ENCODE results near the gene DNAJB1.

The DNAJB1 gene

GRCh38 chr19:14520543-14520942 is 2.3 kb upstream of the DNAJB1 start:
- H3K27me3 ChIP-seq (ENCODE audit: control insufficient read depth, insufficient read depth, low read length) = no peaks in the 10 kb centered on the region
- no peak overlapping the region for H3K4me3 ChIP-seq (ENCODE audit: low read length)
- no peak for DNase-seq (ENCODE audit: low read depth, low spot score)
- WGBS (ENCODE audit: insufficient coverage, insufficient read length) = no CpG with 5 or more reads among the region's 4 CpGs
- peaks cover 6% of the 10 kb centered on the region; the same call in 1 of the 2 replicates for H3K4me1 ChIP-seq (ENCODE audit: control insufficient read depth, insufficient read depth, low read length)
- no peaks in the 10 kb centered on the region for H3K9me3 ChIP-seq (ENCODE audit: control insufficient read depth, insufficient read depth, low read length)
- H3K27ac ChIP-seq (ENCODE audit: low read length) = no peak overlapping the region
- H3K36me3 ChIP-seq (ENCODE audit: control insufficient read depth, insufficient read depth, low read length) = peaks cover under 1% of the 10 kb centered on the region; the same call in 1 of the 2 replicates

GRCh38 chr19:14519860-14520407 is 1.7 kb upstream of the DNAJB1 start:
- WGBS (ENCODE audit: insufficient coverage, insufficient read length) = no CpG with 5 or more reads among the region's 2 CpGs
- peaks cover 6% of the 10 kb centered on the region; the same call in 1 of the 2 replicates for H3K4me1 ChIP-seq (ENCODE audit: control insufficient read depth, insufficient read depth, low read length)
- H3K27me3 ChIP-seq (ENCODE audit: control insufficient read depth, insufficient read depth, low read length) = no peaks in the 10 kb centered on the region
- DNase-seq (ENCODE audit: low read depth, low spot score) = no peak
- H3K4me3 ChIP-seq (ENCODE audit: low read length) = no peak overlapping the region
- no peaks in the 10 kb centered on the region for H3K9me3 ChIP-seq (ENCODE audit: control insufficient read depth, insufficient read depth, low read length)
- no peak overlapping the region for H3K27ac ChIP-seq (ENCODE audit: low read length)
- H3K36me3 ChIP-seq (ENCODE audit: control insufficient read depth, insufficient read depth, low read length) = peaks cover 7% of the 10 kb centered on the region

DNA sequence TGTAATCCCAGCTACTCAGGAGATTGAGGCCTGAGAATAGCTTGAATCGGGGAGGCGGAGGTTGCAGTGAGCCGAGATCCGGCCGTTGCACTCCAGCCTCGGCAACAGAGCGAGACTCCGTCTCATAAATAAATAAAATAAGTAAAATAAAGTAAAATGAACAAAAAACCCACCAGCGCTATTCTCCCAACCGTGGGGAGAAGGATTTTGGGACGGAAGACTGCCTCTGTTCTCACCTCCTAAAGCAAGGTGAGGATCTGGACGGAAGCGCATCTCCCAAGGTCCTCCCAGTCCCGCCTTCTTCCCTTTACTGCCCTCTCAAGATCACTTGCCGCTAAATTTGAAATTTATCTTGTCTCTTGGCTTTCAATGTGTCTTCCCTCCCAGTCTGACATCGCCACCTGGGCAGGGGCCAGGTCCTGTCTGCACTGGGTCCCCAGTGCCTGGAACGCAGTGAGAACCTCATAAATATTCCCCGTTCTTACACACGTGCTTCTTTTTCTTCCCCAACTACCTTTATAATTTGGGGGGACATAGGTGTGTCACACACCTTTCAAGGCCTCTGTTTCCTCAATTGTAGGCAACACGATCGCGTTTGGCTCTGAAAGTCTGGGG is 1.2 kb upstream of the DNAJB1 start:
- peaks cover 12% of the 10 kb centered on the region for H3K36me3 ChIP-seq (ENCODE audit: control insufficient read depth, insufficient read depth, low read length)
- H3K27me3 ChIP-seq (ENCODE audit: control insufficient read depth, insufficient read depth, low read length) = no peaks in the 10 kb centered on the region
- H3K27ac ChIP-seq (ENCODE audit: low read length) = no peak overlapping the region
- WGBS (ENCODE audit: insufficient coverage, insufficient read length) = no CpG with 5 or more reads among the region's 22 CpGs
- H3K9me3 ChIP-seq (ENCODE audit: control insufficient read depth, insufficient read depth, low read length) = no peaks in the 10 kb centered on the region
- H3K4me1 ChIP-seq (ENCODE audit: control insufficient read depth, insufficient read depth, low read length) = peaks cover 6% of the 10 kb centered on the region; the same call in 1 of the 2 replicates
- no peak overlapping the region for H3K4me3 ChIP-seq (ENCODE audit: low read length)
- no peak for DNase-seq (ENCODE audit: low read depth, low spot score)

DNA sequence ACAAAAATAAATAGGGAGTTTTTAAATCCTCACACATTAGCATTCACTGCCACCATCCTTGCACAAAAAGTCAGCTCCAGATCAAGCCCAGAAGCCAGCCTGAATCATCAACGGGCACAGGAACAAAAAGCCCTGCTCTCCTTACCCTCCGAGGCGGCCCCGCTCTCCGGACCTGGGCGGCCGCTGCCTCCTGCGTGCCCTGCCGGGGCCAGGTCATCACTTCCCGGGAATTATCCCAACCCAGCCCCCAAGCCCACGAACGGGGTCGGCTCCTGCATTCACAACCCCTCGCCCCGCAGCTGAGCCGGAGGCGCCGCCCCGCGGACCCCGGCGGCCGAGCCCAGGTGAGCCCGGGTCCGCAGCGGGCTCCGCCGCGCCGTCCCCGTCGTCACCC is 754 bp downstream of the DNAJB1 start:
- H3K27me3 ChIP-seq (ENCODE audit: control insufficient read depth, insufficient read depth, low read length) = no peaks in the 10 kb centered on the region
- no peaks in the 10 kb centered on the region for H3K9me3 ChIP-seq (ENCODE audit: control insufficient read depth, insufficient read depth, low read length)
- no CpG with 5 or more reads among the region's 32 CpGs for WGBS (ENCODE audit: insufficient coverage, insufficient read length)
- peaks cover 6% of the 10 kb centered on the region; the same call in 1 of the 2 replicates for H3K4me1 ChIP-seq (ENCODE audit: control insufficient read depth, insufficient read depth, low read length)
- H3K36me3 ChIP-seq (ENCODE audit: control insufficient read depth, insufficient read depth, low read length) = peaks cover 12% of the 10 kb centered on the region
- DNase-seq (ENCODE audit: low read depth, low spot score) = no peak
- H3K4me3 ChIP-seq (ENCODE audit: low read length) = peak overlapping the region; percentile 95
- H3K27ac ChIP-seq (ENCODE audit: low read length) = no peak overlapping the region

DNA sequence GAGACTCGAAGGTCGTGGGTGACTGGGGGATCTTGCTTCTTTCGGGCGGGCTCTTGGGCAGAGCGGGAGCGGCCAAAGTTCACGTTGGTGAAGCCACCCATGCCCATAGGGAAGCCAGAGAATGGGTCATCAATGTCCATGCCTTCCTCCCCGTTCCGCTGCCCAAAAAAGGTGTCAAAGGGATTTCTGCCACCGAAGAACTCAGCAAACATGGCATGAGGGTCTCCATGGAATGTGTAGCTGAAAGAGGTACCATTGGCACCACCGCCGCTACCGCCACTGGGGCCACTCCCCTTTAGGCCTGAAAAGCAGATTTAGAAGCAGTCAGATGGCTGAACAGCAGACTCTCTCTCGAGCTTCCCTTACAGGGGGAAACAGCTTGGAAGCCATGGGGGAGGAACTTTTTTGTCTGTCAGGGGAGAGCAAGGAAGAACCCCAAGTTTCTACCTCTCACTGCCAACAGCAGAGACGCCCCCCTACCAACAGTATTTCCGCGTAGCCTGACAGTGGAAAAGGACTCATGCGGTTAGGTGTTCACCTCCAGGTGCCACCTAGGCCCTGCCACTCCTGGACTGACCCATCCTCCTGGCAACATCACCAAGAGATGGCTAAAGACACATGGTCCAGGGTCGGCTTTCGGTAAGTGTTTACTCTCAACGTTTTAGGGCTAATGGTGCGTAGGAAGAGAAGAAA is 1.3 kb downstream of the DNAJB1 start:
- Histone ChIP-seq H3K4me3 (ENCODE audit: low read length) (peak overlapping the region; percentile 95; the same call in 1 of the 2 replicates), H3K9me3 (ENCODE audit: control insufficient read depth, insufficient read depth, low read length) (no peaks in the 10 kb centered on the region), H3K4me1 (ENCODE audit: control insufficient read depth, insufficient read depth, low read length) (peaks cover 6% of the 10 kb centered on the region; the same call in 1 of the 2 replicates), H3K27ac (ENCODE audit: low read length) (no peak overlapping the region), H3K36me3 (ENCODE audit: control insufficient read depth, insufficient read depth, low read length) (peaks cover 12% of the 10 kb centered on the region), H3K27me3 (ENCODE audit: control insufficient read depth, insufficient read depth, low read length) (no peaks in the 10 kb centered on the region)
- WGBS (ENCODE audit: insufficient coverage, insufficient read length) = no CpG with 5 or more reads among the region's 22 CpGs
- DNase-seq (ENCODE audit: low read depth, low spot score) = no peak

- H3K4me1 ChIP-seq (ENCODE audit: control insufficient read depth, insufficient read depth, low read length) = peaks cover 6% of the 10 kb centered on the region; the same call in 1 of the 2 replicates
- H3K27me3 ChIP-seq (ENCODE audit: control insufficient read depth, insufficient read depth, low read length) = no peaks in the 10 kb centered on the region
- DNase-seq (ENCODE audit: low read depth, low spot score) = no peak
- H3K9me3 ChIP-seq (ENCODE audit: control insufficient read depth, insufficient read depth, low read length) = no peaks in the 10 kb centered on the region
- H3K27ac ChIP-seq (ENCODE audit: low read length) = no peak overlapping the region
- peaks cover 12% of the 10 kb centered on the region for H3K36me3 ChIP-seq (ENCODE audit: control insufficient read depth, insufficient read depth, low read length)
- H3K4me3 ChIP-seq (ENCODE audit: low read length) = no peak overlapping the region
- WGBS (ENCODE audit: insufficient coverage, insufficient read length) = no CpG with 5 or more reads among the region's 15 CpGs
Measured at GRCh38 chr19:14516048-14516534, 2.1 kb downstream of the DNAJB1 start.

- H3K27ac ChIP-seq (ENCODE audit: low read length) = no peak overlapping the region
- H3K4me3 ChIP-seq (ENCODE audit: low read length) = no peak overlapping the region
- H3K4me1 ChIP-seq (ENCODE audit: control insufficient read depth, insufficient read depth, low read length) = peaks cover 6% of the 10 kb centered on the region; the same call in 1 of the 2 replicates
- WGBS (ENCODE audit: insufficient coverage, insufficient read length) = no CpG with 5 or more reads among the region's 8 CpGs
- H3K36me3 ChIP-seq (ENCODE audit: control insufficient read depth, insufficient read depth, low read length) = peaks cover 12% of the 10 kb centered on the region
- DNase-seq (ENCODE audit: low read depth, low spot score) = no peak
- H3K27me3 ChIP-seq (ENCODE audit: control insufficient read depth, insufficient read depth, low read length) = no peaks in the 10 kb centered on the region
- no peaks in the 10 kb centered on the region for H3K9me3 ChIP-seq (ENCODE audit: control insufficient read depth, insufficient read depth, low read length)
Measured at GRCh38 chr19:14515501-14516047, 2.6 kb downstream of the DNAJB1 start.

DNA sequence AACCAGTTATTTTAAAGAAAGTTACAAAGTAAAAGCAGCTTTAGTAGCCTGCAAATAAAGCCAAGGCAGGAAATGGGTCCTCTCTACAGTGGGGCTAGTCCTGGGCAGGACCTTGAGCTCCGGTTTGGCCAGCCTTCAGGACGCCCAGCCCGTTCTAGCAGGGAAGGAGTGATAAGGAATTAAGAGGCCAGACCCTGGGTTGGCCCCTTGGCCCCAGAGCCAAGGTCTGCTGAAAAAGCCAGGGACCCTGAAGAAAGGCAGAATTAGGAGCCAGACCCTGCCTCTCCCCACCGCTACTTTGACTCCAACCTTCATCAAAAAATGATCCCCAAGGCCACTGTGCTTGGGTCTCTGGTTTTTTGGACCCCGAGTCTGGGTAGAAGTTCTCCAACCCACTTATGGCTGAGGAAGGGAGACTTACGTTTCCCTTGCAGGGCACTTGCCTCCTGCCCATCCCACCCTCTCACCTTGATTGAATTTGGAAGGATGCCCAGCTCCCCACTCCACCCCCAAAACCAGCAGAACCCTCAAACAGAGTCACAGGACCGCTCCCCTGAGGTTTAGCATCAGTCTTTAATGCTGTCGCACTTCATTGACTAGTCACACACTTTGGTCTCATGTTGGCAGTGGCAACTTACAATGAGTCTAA is 3.9 kb downstream of the DNAJB1 start:
- Histone ChIP-seq H3K27ac (ENCODE audit: low read length) (no peak overlapping the region), H3K27me3 (ENCODE audit: control insufficient read depth, insufficient read depth, low read length) (no peaks in the 10 kb centered on the region), H3K36me3 (ENCODE audit: control insufficient read depth, insufficient read depth, low read length) (peaks cover 12% of the 10 kb centered on the region), H3K9me3 (ENCODE audit: control insufficient read depth, insufficient read depth, low read length) (no peaks in the 10 kb centered on the region), H3K4me1 (ENCODE audit: control insufficient read depth, insufficient read depth, low read length) (peaks cover 5% of the 10 kb centered on the region; the same call in 1 of the 2 replicates), H3K4me3 (ENCODE audit: low read length) (no peak overlapping the region)
- WGBS (ENCODE audit: insufficient coverage, insufficient read length) = no CpG with 5 or more reads among the region's 8 CpGs
- no peak for DNase-seq (ENCODE audit: low read depth, low spot score)

GRCh38 chr19:14512406-14512961 is 5.7 kb downstream of the DNAJB1 start:
- Histone ChIP-seq H3K27ac (ENCODE audit: low read length) (no peak overlapping the region), H3K4me1 (ENCODE audit: control insufficient read depth, insufficient read depth, low read length) (peaks cover 5% of the 10 kb centered on the region; the same call in 1 of the 2 replicates), H3K9me3 (ENCODE audit: control insufficient read depth, insufficient read depth, low read length) (no peaks in the 10 kb centered on the region), H3K4me3 (ENCODE audit: low read length) (no peak overlapping the region), H3K27me3 (ENCODE audit: control insufficient read depth, insufficient read depth, low read length) (no peaks in the 10 kb centered on the region), H3K36me3 (ENCODE audit: control insufficient read depth, insufficient read depth, low read length) (peaks cover 12% of the 10 kb centered on the region)
- WGBS (ENCODE audit: insufficient coverage, insufficient read length) = no CpG with 5 or more reads among the region's 14 CpGs
- DNase-seq (ENCODE audit: low read depth, low spot score) = no peak

- no peak for DNase-seq (ENCODE audit: low read depth, low spot score)
- H3K27me3 ChIP-seq (ENCODE audit: control insufficient read depth, insufficient read depth, low read length) = no peaks in the 10 kb centered on the region
- no peak overlapping the region for H3K27ac ChIP-seq (ENCODE audit: low read length)
- no peaks in the 10 kb centered on the region for H3K9me3 ChIP-seq (ENCODE audit: control insufficient read depth, insufficient read depth, low read length)
- no peaks in the 10 kb centered on the region for H3K4me1 ChIP-seq (ENCODE audit: control insufficient read depth, insufficient read depth, low read length)
- no peak overlapping the region for H3K4me3 ChIP-seq (ENCODE audit: low read length)
- WGBS (ENCODE audit: insufficient coverage, insufficient read length) = no CpG with 5 or more reads among the region's 4 CpGs
- H3K36me3 ChIP-seq (ENCODE audit: control insufficient read depth, insufficient read depth, low read length) = peaks cover 12% of the 10 kb centered on the region
Measured at GRCh38 chr19:14511229-14511593, 7.0 kb downstream of the DNAJB1 start.
